C1 segment of cervical spinal cord (tissue), 14 donors: Measurements from ENCODE around the gene HTR2A.

Source experiments
- DNase-seq, 14 donors: peaks; one replicate each; lab custom pipeline; 2025; lab: John Stamatoyannopoulos, UW

HTR2A gene

DNA sequence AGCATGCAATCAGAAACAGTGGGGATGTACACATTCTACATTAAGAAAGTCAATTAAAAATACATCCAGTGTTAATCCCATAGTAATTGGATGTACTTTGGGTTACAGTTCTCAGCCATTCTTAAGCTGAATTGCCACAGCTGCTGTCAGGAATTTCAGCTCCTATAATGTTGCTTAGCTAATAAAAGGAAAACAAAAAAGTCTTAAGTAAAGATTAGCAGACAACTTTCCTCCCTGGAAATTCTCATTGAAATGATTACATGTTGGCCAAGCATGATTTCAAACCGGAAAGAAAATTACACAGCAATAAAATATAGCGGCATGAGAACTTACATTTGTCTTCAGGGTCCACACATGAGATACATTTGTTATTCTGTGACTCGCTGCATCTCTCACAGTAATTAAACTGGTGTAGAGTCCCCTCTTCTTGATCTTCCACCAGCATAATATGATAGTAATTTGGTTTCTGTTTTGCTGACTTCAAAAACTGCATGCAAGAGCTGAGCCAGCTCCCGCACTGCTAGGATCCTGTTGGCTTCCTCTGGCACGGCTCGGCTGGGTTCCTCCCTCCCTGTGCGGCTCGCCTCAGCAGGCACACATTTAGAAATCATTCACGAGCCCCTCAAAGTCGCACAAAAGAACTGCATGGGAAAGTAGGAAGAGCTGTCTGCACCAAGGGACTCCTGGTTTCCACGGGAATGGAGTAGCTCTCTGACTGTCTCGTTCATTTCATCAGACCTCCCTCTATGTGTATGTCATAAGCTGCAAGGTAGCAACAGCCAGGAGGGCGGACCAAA, at the start of gene HTR2A:
Gene HTR2A, minus strand, starts transcription at position 713 of the 797 bp plus-strand sequence. CDS start 1,147 bp downstream, outside the sequence.
- DNase-seq = peak in 6 of 14 donors; percentile 8 to 38 (median 20)

DNA sequence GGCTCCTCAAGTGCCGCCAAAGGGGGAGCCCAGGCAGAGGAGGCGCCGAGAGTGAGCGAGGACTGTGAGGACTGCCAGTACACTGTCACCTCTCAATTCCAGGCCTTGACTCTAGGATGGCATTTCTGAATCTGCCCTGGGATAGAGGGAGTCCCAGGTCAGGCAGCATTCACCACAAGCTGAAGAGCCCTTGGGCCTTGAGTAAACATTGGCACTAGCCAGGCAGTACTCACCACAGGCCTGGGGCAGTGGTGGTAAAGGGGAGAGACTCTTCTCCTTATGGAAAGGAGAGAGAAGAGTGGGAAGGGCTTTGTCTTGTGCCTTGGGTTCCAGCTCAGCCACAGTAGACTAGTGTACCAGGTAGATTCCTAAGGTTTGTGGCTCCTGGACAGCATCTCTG, 39.7 kb upstream of the HTR2A start:
- no peak for DNase-seq

DNA sequence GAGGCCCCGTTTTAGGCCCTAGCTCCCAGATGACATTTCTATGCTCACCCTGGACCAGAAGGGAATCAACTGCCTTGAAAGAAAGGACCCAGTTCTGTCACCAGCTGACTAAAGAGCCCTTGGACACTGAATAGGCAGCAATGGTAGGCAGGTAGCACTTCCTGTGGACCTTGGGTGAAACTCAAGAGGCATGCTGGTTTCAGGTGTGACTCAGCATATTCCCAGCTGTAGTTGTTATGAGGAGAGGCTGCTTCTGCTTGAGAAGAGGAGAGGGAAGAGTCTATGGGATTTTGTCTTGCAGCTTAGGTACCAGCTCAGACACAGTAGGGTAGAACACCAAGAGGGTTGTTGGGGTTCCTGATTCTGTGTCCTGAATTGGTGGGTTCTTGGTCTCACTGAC, 37.9 kb upstream of the HTR2A start:
- no peak for DNase-seq

DNA sequence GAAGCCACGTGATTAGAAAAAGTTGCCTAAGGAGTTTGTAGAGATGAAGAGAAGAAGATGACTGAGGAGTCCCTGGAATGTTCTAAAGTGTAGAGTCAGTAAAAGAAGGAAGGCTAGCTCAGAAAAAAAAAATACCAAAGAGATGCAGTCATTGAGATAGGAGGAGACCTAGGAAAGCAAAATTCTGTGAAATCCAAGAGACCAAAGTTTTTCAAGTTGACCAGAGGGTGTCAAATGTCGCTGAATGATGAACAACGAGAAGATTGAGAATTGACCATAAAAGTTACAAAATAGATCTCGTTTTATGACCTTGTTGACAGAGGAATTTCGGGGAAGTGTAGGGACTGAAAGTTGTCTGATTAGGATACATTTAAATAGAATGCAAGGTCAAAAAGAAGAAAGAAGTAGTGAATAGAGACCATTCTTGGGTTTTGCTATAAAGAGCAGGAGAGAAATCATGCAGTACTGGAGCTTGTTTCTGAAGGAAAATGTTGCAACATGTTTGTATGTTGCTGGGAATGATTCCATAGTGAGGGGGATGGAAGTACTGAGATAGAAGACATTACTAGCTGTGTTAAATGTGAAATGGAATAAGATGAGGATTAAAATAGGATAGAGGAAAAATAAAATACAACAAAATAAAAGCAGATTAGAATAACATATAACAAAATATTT, 30.2 kb upstream of the HTR2A start:
- DNase-seq = no peak

DNA sequence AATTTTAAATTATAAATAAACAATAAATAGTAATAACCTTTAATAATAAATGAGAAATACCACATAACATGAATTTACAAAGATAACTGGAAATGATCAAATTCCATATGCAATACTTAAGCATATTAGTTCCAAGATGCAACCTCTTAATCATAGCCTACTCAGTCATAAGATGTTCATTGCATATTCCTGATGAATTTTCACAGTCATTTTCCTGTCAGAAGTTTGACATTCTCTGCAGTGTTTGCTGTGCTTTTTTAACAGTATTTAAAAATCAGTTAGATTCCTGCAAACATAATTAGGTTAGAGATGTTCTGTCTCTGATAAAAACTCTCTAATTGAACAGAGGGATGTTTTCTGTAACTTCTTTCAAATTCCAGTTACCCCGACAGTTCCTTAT, 28.6 kb upstream of the HTR2A start:
- no peak for DNase-seq

DNA sequence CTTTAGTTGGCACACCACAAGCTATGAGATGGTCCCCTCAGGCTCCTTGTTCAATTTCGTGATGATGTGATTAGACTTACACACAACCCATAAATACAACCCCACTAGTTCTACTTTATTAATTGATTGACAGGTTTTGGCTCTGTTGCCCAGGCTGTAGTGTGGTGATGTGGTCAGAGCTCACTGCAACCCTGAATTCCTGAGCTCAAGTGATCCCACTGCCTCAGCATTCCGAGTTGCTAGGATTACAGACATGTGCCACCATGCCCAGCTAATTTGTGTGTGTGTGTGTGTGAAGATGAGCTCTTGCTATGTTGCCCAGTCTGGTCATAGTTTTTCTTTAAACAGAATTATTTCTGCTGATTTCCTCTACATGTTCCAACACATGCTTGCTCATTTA, 17.5 kb upstream of the HTR2A start:
- DNase-seq = no peak

DNA sequence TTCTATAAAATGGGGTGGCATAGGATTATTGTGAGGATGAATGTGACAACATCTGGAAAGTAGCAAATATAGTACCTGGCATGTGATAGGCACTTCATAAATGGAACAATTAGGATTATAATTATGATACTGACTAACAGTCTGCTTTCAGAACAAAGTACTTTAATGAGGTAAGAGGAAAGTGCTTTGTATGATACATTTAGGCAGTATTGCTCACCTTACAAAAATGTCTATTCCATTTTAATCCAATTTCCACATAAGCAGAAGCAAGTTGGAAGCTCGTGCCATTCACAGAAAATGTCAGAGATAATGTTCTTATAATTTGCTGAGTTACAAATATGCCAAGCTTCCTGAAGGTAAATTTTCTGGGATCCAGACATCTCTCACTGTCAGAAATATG, 16.9 kb upstream of the HTR2A start:
- DNase-seq = no peak

DNA sequence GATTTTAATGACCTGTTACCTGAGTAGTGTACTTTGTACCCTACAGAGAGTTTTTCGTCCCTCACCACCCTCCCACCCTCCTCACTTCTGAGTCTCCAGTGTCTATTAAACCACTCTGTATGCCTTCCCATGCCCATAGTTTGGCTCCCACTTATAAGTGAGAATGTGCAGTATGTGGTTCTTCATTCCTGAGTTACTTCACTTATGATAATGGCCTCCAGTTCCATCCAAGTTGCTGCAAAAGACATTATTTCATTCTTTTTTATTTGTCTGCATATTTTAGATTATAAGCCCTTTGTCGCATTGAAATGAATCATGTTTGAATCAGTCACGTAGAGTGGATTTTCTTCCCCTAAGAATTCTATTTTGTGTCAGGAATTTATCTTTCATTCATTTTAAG, 12.2 kb upstream of the HTR2A start:
- DNase-seq = no peak

DNA sequence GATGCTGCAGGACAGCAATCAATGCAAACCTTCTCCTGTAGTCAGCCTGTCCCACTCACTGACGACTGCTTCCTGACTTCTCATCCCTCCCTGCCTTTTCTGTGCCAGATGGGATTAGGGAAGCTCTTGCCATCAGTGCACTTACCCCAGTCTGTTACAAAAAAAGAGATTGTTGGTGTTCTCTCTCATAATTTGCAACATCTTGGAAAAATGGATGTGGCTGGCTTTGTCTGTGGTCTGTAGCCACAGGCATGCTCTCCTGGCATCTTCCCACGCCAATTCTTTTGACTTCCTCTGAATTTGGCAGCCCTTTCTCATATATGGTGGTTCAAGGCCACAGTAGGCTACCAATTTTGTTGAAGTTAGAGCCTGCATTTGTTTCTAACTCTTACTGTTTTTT, 11.6 kb upstream of the HTR2A start:
- no peak for DNase-seq

DNA sequence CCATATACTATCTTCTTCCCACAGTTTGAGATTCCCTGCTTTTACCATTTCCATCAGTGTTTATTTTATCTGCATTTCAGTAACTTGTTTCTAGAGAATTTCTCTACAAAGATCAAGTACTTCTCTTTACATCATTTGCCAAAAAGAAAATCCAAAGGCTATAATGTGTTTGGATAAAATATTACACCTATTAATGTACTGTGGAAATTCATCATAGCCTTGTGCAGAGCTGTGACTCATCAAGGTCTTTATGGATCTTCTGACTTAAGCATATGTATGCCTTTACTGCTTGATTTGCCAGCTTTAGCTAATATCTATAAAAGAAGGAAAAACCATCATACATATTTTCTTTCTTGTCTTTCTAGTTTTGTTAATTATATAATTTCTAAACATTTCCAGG, 9.6 kb upstream of the HTR2A start:
- DNase-seq = no peak

DNA sequence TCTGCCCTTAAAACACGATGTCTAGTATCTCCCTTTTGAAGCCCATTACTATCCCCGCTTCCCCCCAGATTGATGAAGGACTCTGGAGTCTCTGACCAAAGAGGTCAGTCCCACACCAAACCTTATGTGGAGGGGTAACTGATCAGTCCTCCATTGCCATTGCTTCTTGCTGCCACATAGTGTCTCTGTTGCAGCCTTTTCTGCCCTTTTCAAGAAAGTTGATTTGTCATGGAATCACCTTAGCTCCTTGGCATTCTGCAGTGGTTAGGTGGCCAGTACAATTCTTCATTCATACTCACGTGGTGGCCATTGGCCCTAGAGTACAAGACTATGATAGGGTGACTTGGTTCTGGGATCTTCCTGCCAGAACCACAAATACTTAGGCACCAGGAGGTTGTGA, 8.4 kb upstream of the HTR2A start:
- DNase-seq = no peak

DNA sequence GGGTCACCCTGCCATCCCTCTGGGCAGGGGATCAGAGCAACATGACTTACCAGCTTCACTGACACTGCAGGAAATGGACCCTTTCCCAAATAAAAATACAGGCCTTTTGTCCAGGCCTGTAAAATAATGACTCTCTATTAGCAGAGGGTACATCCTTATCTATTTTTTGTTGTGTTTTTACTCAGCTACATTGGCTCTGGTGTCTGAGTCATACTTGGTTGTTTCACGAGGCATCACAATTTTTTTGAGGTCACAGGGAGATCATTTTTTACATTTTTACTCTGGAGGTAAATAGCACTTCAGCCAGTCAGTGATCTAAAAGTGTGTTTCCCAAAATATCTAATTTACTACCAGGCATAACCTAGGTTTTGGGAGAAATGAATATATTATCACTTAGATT, 6.9 kb upstream of the HTR2A start:
- DNase-seq = no peak

DNA sequence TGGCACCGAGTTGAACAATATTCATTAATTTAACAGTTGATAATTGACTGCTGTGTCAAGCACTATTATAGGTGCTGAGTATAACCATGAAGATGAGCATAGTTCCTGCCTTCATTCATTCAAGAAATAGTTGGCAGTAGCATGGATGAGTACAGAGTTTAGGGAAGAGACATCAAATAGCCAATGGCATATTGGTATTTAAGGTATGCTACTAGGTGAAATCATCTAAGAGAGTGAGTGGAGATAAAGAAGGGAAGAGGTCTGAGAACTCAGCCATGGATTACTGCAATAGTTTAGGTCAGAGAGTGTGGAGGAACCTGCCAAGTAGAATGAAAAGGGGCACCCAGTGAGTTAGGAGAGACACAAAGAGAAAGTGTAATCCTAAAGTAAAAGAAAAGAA, 4.9 kb upstream of the HTR2A start:
- no peak for DNase-seq

DNA sequence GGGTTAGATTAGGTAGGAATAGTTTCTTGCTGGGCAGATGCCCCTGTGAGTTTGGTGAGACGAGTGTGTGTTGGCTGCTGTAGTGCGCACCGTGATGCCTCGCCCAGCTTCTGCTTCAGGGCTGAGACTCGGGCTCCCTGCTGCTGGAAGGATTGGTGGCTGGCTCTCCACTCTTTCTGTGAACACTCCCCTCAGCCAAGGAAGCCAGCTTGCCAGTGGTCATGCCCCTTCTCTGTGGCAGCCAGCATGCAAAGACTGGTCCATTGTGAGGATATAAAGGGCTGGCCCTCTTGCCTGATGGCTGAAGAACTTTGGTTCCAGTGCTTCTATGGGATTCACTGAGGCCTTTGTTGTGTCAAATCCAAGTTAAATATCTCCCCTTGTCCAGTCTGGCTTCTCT, 2.9 kb upstream of the HTR2A start:
- DNase-seq = peak in 10 of 14 donors; percentile 3 to 67 (median 32)

DNA sequence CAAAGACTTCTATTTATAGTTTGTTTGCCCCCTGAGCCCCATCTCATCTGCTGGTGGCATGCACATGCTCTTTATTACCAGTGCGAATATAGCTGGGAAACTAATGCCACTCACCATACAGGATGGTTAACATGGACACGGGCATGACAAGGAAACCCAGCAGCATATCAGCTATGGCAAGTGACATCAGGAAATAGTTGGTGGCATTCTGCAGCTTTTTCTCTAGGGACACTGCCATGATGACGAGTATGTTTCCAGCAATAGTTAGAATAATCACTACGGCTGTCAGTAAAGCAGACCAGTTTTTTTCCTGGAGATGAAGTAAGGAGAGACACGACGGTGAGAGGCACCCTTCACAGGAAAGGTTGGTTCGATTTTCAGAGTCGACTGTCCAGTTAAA, 1.5 kb downstream of the HTR2A start:
- DNase-seq = no peak

DNA sequence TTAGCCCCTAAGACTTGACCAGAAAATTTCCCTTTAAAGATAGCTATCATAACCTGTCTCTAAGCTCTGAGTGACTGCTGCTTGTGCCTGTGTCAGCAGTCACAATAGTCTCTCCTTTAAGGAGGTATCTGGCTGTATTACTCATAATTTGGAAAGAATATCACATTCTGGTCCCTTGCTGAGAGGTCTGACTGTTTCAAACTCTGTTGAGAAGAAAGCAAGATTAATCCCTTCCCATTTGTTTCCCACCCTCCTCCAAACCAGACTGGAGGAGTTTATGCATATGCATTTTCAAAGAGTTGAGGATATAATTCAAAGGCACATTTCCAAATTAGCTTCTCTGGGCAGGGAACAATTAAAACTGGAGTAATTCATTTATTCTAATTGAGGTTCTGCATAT, 2.3 kb downstream of the HTR2A start:
- no peak for DNase-seq

DNA sequence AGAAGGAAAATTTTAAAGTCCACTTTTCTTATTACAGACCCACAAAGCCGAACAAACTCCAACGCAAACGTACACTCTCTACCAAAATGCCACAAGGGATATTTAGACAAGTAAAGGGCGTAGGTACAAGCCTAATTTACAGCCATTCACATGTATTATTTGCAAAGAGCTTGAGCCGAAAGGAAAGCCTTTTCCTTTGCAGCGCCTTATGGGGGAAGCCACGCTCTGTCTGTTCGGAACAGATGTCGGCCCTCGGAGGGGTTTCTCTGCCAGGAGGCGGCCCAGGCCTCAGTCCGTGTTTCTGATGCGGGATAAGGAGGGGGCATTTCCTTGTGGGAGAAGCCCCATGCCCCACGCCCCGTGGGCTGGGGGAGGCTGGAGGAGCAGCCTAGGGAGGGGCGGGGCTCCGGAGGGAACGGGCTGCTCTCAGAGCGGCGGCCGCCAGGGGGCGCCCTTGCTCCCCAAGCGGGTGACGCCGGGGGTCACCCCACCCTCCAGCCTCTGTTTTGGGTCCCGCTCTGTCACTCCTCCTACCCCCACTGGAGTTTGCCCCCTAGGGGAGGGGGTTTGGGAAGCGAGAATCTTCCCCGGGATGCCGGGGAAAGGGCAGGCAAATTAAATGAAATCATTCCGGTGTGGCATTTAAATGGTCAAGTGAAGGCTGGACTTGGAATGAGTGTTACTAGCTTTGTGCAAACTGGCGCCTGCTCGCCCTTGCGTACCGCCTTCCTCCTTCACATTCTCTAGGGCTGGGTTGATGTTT, 2.9 kb downstream of the HTR2A start:
- DNase-seq = peak in 13 of 14 donors; percentile 10 to 81 (median 56)

DNA sequence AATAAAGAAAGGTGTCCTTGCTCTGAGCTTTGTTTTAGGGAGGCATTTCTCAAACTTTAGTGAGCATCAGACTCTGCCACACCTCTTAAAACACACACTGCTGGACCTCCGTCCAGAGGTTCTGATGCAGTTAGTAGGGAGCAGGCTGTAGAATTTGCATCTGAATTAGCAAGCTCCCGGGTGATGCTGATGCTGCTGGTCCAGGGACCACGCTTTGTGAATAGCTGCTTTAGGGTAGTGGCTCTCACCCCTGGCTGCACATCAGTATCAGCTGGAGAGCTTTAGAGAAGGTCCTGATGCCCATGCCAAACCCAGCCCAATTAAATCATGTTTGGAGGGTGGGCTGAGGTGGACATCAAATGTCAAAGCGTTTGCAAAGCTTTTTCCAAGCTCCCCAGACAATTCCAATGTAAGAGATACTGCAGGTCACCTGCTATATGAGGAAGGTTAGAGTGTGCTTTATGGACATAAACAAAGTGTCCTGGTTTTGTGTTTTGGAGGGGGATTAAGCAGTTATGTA, 3.6 kb downstream of the HTR2A start:
- DNase-seq = no peak

DNA sequence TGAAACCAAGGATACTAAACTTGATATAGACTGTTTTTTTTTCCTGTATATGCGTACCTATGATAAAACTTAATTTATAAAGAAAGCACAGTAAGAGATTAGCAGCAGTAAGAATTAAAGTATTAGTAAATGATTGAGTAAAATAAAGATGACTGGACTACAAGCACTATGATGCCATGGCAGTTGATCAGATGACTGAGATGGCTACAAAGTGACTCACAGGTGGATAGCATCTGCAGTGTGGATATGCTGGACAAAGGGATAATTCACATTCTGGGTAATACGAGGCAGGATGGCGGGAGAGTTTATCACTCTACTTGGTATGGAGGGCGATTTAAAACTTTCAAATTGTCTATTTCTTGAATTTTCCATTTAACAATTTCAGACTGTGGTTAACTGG, 11.8 kb downstream of the HTR2A start:
- no peak for DNase-seq

DNA sequence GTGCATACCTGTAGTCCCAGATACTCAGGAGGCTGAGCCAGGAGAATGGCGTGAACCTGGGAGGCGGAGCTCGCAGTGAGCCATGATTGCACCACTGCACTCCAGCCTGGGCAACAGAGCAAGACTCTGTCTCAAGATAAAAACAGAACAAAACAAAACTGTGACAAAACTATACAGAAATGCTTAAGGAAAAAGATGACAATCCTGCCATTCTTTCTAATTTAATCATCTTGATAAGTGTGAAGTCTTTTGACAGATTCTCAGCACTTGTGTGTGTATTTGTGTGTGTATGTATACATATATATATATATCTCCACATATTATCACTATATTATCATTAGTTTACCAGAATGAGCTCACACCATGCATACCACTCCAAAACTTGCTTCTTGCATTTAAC, 12.3 kb downstream of the HTR2A start:
- no peak for DNase-seq

DNA sequence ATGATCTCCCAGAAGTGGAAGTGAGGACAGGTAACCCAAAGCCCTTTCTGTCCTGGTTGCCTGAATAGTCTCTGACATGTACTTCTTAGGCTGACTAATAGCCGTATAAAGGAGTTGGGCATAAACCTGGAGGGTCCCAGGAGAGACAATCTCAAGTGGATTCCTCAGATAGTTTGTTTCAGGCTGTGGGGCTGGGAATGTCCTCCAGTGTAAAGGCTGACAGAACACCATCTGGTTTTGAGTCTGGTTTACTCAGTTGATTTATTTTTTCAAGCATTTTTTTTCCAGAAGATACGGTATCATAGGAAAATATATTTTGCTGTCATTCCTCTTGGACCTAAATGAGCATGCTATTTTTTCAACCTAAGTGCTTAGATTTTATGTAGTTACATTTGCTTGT, 15.2 kb downstream of the HTR2A start:
- no peak for DNase-seq

DNA sequence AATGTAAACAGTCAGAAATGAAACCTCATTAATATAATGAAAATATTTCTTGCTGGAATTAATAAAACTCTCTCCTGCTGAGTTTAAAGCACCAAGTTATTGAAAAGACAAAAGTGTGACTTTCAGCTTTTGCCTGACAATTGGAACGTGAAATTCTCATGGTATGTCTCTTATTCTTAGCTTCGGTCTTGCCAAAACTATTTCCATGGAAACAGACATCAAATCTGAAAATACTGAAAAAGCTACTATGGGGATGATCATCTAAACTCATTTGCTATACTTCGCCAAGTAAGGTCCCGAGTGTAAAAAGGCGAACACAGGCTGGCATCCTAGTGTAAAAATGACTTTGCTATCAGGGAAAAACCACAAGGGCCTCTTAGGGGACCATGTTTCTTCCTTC, 22.8 kb downstream of the HTR2A start:
- no peak for DNase-seq
